HepG2 (cell line): ENCODE results near the gene NAP1L4. TPM values are rescaled to one million over a fixed set of nuclear protein-coding genes. Genes with fewer than 3 reads are reported as not detected.

Experiments
- ATAC-seq: fragments of 200-7000 bp; cut with Tn5 transposase; 3 replicates; pipeline ENCODE4 v1.9.1; 2020; ENCODE audit warnings: mild to moderate bottlenecking, moderate library complexity
- BruUV-seq: library from RNA; stranded (reverse); fragments of 400-500 nt; replicated peaks from 2 replicates; lab custom pipeline; 2021; lab: Mats Ljungman, UMichigan
- CTCF ChIA-PET: fragments of 300-600 bp; formaldehyde crosslinking; extraction: SDS; loops from one replicate; lab custom pipeline; 2021; ENCODE audit warnings: low total read pairs, inconsistent platforms, low intra/inter-chr PET ratio; lab: Yijun Ruan, JAX
- POLR2A ChIA-PET: fragments of 350-600 bp; sonication (Branson Sonifier 250); formaldehyde crosslinking; loops from one replicate; lab custom pipeline; 2020; ENCODE audit warnings: antibody characterized with exemption, inconsistent platforms; lab: Yijun Ruan, JAX
- DNase-seq: peaks from one replicate; pipeline ENCODE4 v3.0.0-alpha.2; 2015; ENCODE audit warnings: low spot score
- FAIRE-seq: peaks from 3 replicates; lab custom pipeline; 2011; peaks lifted over from hg19 to GRCh38; lab: Jason Lieb, UNC
- H2AFZ ChIP-seq: one replicate; pipeline ENCODE4 v1.6.1; 2011; ENCODE audit warnings: low read length, inconsistent platforms
- H3K27ac ChIP-seq: fragments of 300-600 bp; 3 replicates; pipeline ENCODE4 v1.8.0; 2011; ENCODE audit warnings: mixed run types, mild to moderate bottlenecking, mixed read lengths, low read length, inconsistent platforms; ENCODE audit not compliant: insufficient read depth; ENCODE audit errors: extremely low read length
- H3K27me3 ChIP-seq, 2 experiments: fragments of 200-600 bp in 1 of 2; 2 replicates in 1 of 2; 3 replicates in 1 of 2; pipeline versions ENCODE4 v1.6.0 to v1.8.0; 2011; ENCODE audit warnings: low read length in 2 of 2, mild to moderate bottlenecking in 2 of 2, moderate library complexity in 2 of 2, inconsistent platforms in 1 of 2; ENCODE audit not compliant: insufficient read depth in 2 of 2, control insufficient read depth in 1 of 2
- H3K36me3 ChIP-seq, 2 experiments: fragments of 200-600 bp in 1 of 2; replicated peaks in 1 of 2; 2 replicates in 1 of 2; 3 replicates in 1 of 2; pipeline versions ENCODE4 v1.5.1 to v1.8.0; 2011; ENCODE audit warnings: low read length in 2 of 2, inconsistent platforms in 1 of 2; ENCODE audit not compliant: insufficient read depth in 2 of 2, control insufficient read depth in 1 of 2
- H3K4me1 ChIP-seq: 2 replicates; pipeline ENCODE4 v1.5.1; 2012; ENCODE audit warnings: low read length, inconsistent platforms; ENCODE audit not compliant: insufficient read depth
- H3K4me2 ChIP-seq: 2 replicates; pipeline ENCODE4 v1.6.0; 2011; ENCODE audit warnings: low read depth, low read length, inconsistent platforms
- H3K4me3 ChIP-seq, 3 experiments: fragments of 200-600 bp in 1 of 3; sonication (generic), shearing (Covaris generic) in 1 of 3; replicated peaks in 1 of 3; 2 replicates each; pipeline ENCODE4 v1.5.1; 2011 to 2016; ENCODE audit warnings: low read length in 3 of 3, inconsistent platforms in 2 of 3, low read depth in 2 of 3, mild to moderate bottlenecking in 2 of 3, control low read depth in 1 of 3, mixed read lengths in 1 of 3; ENCODE audit not compliant: insufficient read depth in 1 of 3
- H3K79me2 ChIP-seq: one replicate; pipeline ENCODE4 v1.6.1; 2011; ENCODE audit warnings: low read length, inconsistent platforms; ENCODE audit not compliant: insufficient read depth
- H3K9ac ChIP-seq: 2 replicates; pipeline ENCODE4 v1.6.0; 2011; ENCODE audit warnings: mild to moderate bottlenecking, low read depth, low read length, inconsistent platforms; ENCODE audit not compliant: insufficient read depth
- H3K9me3 ChIP-seq: 2 replicates; pipeline ENCODE4 v1.5.1; 2012; ENCODE audit warnings: mild to moderate bottlenecking, low read length
- H4K20me1 ChIP-seq: 2 replicates; pipeline ENCODE4 v1.6.0; 2011; ENCODE audit warnings: inconsistent platforms, mild to moderate bottlenecking, low read length, moderate library complexity; ENCODE audit not compliant: insufficient read depth
- ATF1 ChIP-seq: IDR thresholded peaks from 2 replicates; pipeline ENCODE4 v1.6.1; 2016; ENCODE audit warnings: mild to moderate bottlenecking, control low read depth
- CHCHD3 ChIP-seq: sonication (generic); formaldehyde crosslinking; IDR thresholded peaks from 2 replicates; pipeline ENCODE4 v1.8.0; 2022; ENCODE audit warnings: mild to moderate bottlenecking, missing genetic modification reagents, moderate library complexity
- HMG20B ChIP-seq: conservative IDR thresholded peaks from 2 replicates; pipeline ENCODE4 v1.6.1; 2016; ENCODE audit warnings: missing genetic modification reagents, missing compliant biosample characterization
- KLF9 ChIP-seq: IDR thresholded peaks from 2 replicates; pipeline ENCODE4 v1.6.1; 2016; ENCODE audit warnings: low read depth
- RORA ChIP-seq: sonication (generic); formaldehyde crosslinking; IDR thresholded peaks from 2 replicates; pipeline ENCODE4 v1.5.0; 2020; ENCODE audit warnings: mild to moderate bottlenecking, missing genetic modification reagents, moderate library complexity
- SMAD9 ChIP-seq: sonication (generic); formaldehyde crosslinking; IDR thresholded peaks from 2 replicates; pipeline ENCODE4 v1.5.1; 2020; ENCODE audit warnings: mild to moderate bottlenecking, missing genetic modification reagents
- SMYD3 ChIP-seq: sonication (generic); formaldehyde crosslinking; IDR thresholded peaks from 2 replicates; pipeline ENCODE4 v1.8.1; 2023; ENCODE audit warnings: mild to moderate bottlenecking, missing genetic modification reagents
- ZFX ChIP-seq: sonication (generic); formaldehyde crosslinking; IDR thresholded peaks from 2 replicates; pipeline ENCODE4 v1.4.0; 2020; ENCODE audit warnings: mild to moderate bottlenecking, low read depth, missing genetic modification reagents, moderate library complexity
- ZNF317 ChIP-seq: sonication (generic); formaldehyde crosslinking; IDR thresholded peaks from 2 replicates; pipeline ENCODE4 v1.5.0; 2020; ENCODE audit warnings: mild to moderate bottlenecking, missing genetic modification reagents
- ZNF441 ChIP-seq: sonication (generic); formaldehyde crosslinking; IDR thresholded peaks from 2 replicates; pipeline ENCODE4 v1.7.0; 2021; ENCODE audit warnings: missing genetic modification reagents, borderline replicate concordance
- WGBS: methylation state at CpG from one replicate; pipeline ENCODE4 v1.1.6; 2017; ENCODE audit warnings: low lambda C conversion rate; 5-methylcytosine and 5-hydroxymethylcytosine counted together
- in situ Hi-C: cut with HindIII; loops from 2 replicates; pipeline ENCODE4 v1.10.0; 2017; ENCODE audit warnings: low pct_unique_long_range_greater_than_20kb; ENCODE audit not compliant: extremely low pct_ligation_motif_present
- intact Hi-C: fragments of 100-400 bp; cut with micrococcal nuclease; formaldehyde crosslinking; loops from one replicate; pipeline ENCODE4 v1.10.0; 2022; ENCODE audit not compliant: unreplicated experiment
- polyA plus RNA-seq, 8 experiments: library from polyadenylated mRNA; depleted of rRNA in 3 of 8; stranded (reverse) in 7 of 8; unstranded in 1 of 8; fragments of >200 nt; fragmentation: Illumina TruSeq in 4 of 8; extraction: Trizol in 4 of 8; gene quantifications; 2 replicates each; pipeline versions ENCODE4 v1.2.1 to v1.2.3, GENCODE V29; 2011 to 2016; ENCODE audit warnings: low read depth in 4 of 8, missing spikeins in 1 of 8, mixed read lengths in 1 of 8; ENCODE audit not compliant: insufficient read depth in 1 of 8
- total RNA-seq, 5 experiments: library from RNA; depleted of rRNA; stranded (reverse); fragments of >200 nt; fragmentation: Illumina TruSeq; extraction: Trizol; gene quantifications; 2 replicates each; pipeline ENCODE4 v1.2.3, GENCODE V29; 2016; ENCODE audit warnings: low read depth in 1 of 5
- TF ChIP-seq, protein P1 (sequence below): sonication (generic); formaldehyde crosslinking; IDR thresholded peaks from 2 replicates; pipeline ENCODE4 v1.9.0; 2021; ENCODE audit warnings: missing genetic modification reagents, mild to moderate bottlenecking, borderline replicate concordance

Gene NAP1L4
- total and polyA plus RNA-seq, 2 of the 13 experiments (the other 11 are each of a cell fraction or from before 2014, with no cell fraction given): 64.0 to 186 TPM

DNA sequence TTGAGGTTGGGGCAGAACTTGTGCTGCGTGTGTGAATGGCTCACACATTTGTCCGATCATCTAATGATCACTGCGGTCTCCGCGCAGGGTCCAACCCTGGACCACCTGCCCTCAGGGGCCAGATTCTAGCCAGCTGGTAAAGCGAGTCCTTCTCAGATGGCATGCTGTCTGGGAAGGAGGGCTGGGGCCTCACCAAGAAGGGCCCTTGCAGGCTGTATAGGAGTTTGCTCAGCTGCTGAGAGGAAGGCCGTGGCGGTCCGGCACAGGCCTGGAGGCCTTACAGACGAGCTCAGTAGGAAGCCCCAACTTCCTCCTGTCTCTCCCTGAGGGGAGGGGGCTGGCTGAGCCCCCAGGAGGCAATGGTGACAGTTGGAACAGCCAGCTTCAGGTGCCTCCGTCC, 76.7 kb downstream of the NAP1L4 start:
- BruUV-seq: no TSS peak
- no peak overlapping the region for H3K4me3 ChIP-seq
- ChIA-PET POLR2A (interaction anchor here (1.0 kb wide), 1 partner anchor 12 kb away, joined by 3 read pairs; no protein-coding TSS in a partner anchor), CTCF (no interaction called here)
- 96% methylated on average over 5 of the region's 11 CpGs for WGBS
- no peak overlapping the region for H3K27ac ChIP-seq
- no peaks in the 10 kb centered on the region for H3K9me3 ChIP-seq
- in situ Hi-C loops (no loop called here), intact Hi-C loops (no loop called here)
- no peaks in the 10 kb centered on the region for H3K79me2 ChIP-seq
- H3K27me3 ChIP-seq: no peaks in the 10 kb centered on the region
- FAIRE-seq (no peak), ATAC-seq (no peak), DNase-seq (no peak)
- H3K4me1 ChIP-seq: peaks cover 16% of the 10 kb centered on the region
- no peak overlapping the region for H2AFZ ChIP-seq
- no peak overlapping the region for H3K9ac ChIP-seq
- no peaks in the 10 kb centered on the region for H4K20me1 ChIP-seq
- TF ChIP-seq SMYD3 (CRISPR knock-in tag) (no peak), HMG20B (CRISPR knock-in tag) (no peak), ZNF441 (CRISPR knock-in tag) (no peak)
- TF ChIP-seq, protein P1, sequence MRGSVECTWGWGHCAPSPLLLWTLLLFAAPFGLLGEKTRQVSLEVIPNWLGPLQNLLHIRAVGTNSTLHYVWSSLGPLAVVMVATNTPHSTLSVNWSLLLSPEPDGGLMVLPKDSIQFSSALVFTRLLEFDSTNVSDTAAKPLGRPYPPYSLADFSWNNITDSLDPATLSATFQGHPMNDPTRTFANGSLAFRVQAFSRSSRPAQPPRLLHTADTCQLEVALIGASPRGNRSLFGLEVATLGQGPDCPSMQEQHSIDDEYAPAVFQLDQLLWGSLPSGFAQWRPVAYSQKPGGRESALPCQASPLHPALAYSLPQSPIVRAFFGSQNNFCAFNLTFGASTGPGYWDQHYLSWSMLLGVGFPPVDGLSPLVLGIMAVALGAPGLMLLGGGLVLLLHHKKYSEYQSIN (CRISPR knock-in tag): no peak
- H3K4me2 ChIP-seq: no peak overlapping the region
- no peaks in the 10 kb centered on the region for H3K36me3 ChIP-seq

DNA sequence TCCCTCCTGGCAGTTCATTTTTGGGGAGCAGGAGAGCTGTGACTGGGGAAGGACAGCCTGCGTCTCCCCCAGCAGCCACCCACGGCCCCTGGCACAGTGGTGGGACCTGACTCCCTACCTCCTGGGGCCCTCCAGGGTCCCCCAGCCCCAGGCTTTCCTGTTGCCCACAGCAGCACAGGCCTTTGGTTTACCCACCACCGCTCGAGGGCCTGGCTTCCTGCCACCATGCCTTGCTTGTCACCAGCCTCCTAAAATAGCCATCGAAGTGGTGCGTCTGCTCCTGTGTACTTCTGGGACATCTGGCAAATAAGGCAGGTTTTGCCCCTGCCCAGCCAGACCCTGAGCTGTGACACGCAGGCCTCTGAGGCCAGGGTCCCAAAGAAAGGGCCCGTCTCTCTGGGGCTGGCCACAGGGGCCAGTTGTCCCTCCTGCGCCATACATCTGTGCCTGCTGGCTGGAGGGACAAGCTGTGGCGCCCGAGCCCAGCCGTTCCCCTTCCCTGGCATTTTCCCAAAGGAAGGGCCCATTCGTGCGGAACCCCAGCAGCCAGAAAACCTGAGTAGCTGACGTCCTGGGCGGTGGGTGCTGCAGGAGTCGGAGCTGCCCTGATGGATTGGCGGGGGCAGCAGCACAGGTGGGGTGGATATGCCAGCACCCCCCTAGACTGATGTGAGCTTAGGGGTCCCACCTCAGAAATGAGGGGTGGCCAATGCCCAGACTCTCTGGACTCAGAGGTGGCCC, 77.5 kb downstream of the NAP1L4 start:
- POLR2A ChIA-PET: interaction anchor here (1.0 kb wide), 1 partner anchor 11 kb away, joined by 3 read pairs; no protein-coding TSS in a partner anchor
- no peak for FAIRE-seq

More for the DNA sequence above, 77.5 kb downstream of the NAP1L4 start:
- ATAC-seq (no peak), DNase-seq (no peak)
- H3K27ac ChIP-seq: no peak overlapping the region
- H2AFZ ChIP-seq: no peak overlapping the region
- CTCF ChIA-PET: no interaction called here
- no peaks in the 10 kb centered on the region for H3K27me3 ChIP-seq
- H3K79me2 ChIP-seq: no peaks in the 10 kb centered on the region
- no peaks in the 10 kb centered on the region for H3K9me3 ChIP-seq
- no TSS peak for BruUV-seq
- intact Hi-C loops (no loop called here), in situ Hi-C loops (no loop called here)
- no peaks in the 10 kb centered on the region for H3K36me3 ChIP-seq
- WGBS: 96% methylated on average over 15 of the region's 18 CpGs
- no peak overlapping the region for H3K9ac ChIP-seq
- no peaks in the 10 kb centered on the region for H4K20me1 ChIP-seq
- TF ChIP-seq KLF9 (CRISPR knock-in tag) (no peak), SMAD9 (CRISPR knock-in tag) (no peak), ATF1 (no peak), RORA (no peak), ZFX (CRISPR knock-in tag) (no peak), ZNF317 (CRISPR knock-in tag) (no peak), CHCHD3 (no peak)
- H3K4me2 ChIP-seq: no peak overlapping the region
- H3K4me1 ChIP-seq: peaks cover 16% of the 10 kb centered on the region
- H3K4me3 ChIP-seq: no peak overlapping the region
